Measurements from ENCODE around the gene TXNDC11. TPM values are rescaled to one million over a fixed set of nuclear protein-coding genes. Genes with fewer than 3 reads are reported as not detected.

The TXNDC11 gene
- polyA plus RNA-seq, 1 experiment, result 35.8 TPM

GRCh38 chr16:11660565-11660964 lies 82.1 kb downstream of the TXNDC11 start:
- no peak for TF ChIP-seq CTCF (IDR thresholded peaks at IDR 0.05; ENCODE audit: low read depth, low read length)
- Histone ChIP-seq H3K4me3 (ENCODE audit: low read depth, low read length) (no peak overlapping the region), H3K27ac (ENCODE audit: low read depth, low read length) (no peak overlapping the region), H3K9me3 (ENCODE audit: control insufficient read depth, insufficient read depth, low read length) (no peaks in the 10 kb centered on the region), H3K27me3 (ENCODE audit: control insufficient read depth, insufficient read depth, low read length) (no peaks in the 10 kb centered on the region)
- POLR2A ChIA-PET, result no interaction called here
- CTCF ChIA-PET, result interaction anchor here (0.6 to 1.2 kb wide), 3 partner anchors 54 to 253 kb away, joined by 3 to 6 read pairs (median 4); no protein-coding TSS in a partner anchor
- no peak for DNase-seq (ENCODE audit: low read depth, low spot score)

- ChIA-PET POLR2A (interaction anchor here (0.6 kb wide), 1 partner anchor 15 kb away, joined by 5 read pairs; no protein-coding TSS in a partner anchor), CTCF (interaction anchor here (1.2 to 2.0 kb wide), 2 partner anchors 127 to 263 kb away, joined by 3 to 5 read pairs; no protein-coding TSS in a partner anchor)
- DNase-seq (ENCODE audit: low read depth, low spot score), result no peak
Measured at GRCh38 chr16:11658896-11659708, 83.6 kb downstream of the TXNDC11 start.

GRCh38 chr16:11657556-11657955 lies 85.1 kb downstream of the TXNDC11 start:
- H3K4me3 ChIP-seq (ENCODE audit: low read depth, low read length), result no peak overlapping the region
- H3K27me3 ChIP-seq (ENCODE audit: control insufficient read depth, insufficient read depth, low read length), result no peaks in the 10 kb centered on the region
- no peak for DNase-seq (ENCODE audit: low read depth, low spot score)
- POLR2A ChIA-PET, result no interaction called here
- TF ChIP-seq CTCF (IDR thresholded peaks at IDR 0.05; ENCODE audit: low read depth, low read length), result no peak
- H3K9me3 ChIP-seq (ENCODE audit: control insufficient read depth, insufficient read depth, low read length), result no peaks in the 10 kb centered on the region
- CTCF ChIA-PET, result no interaction called here
- no peak overlapping the region for H3K27ac ChIP-seq (ENCODE audit: low read depth, low read length)

More at GRCh38 chr16:11658896-11659708, 83.6 kb downstream of the TXNDC11 start:
- Histone ChIP-seq H3K4me3 (ENCODE audit: low read depth, low read length) (no peak overlapping the region), H3K27me3 (ENCODE audit: control insufficient read depth, insufficient read depth, low read length) (no peaks in the 10 kb centered on the region), H3K27ac (ENCODE audit: low read depth, low read length) (no peak overlapping the region), H3K9me3 (ENCODE audit: control insufficient read depth, insufficient read depth, low read length) (no peaks in the 10 kb centered on the region)
- no peak for TF ChIP-seq CTCF (IDR thresholded peaks at IDR 0.05; ENCODE audit: low read depth, low read length)

GRCh38 chr16:11655655-11656054 lies 87.0 kb downstream of the TXNDC11 start:
- no peaks in the 10 kb centered on the region for H3K27me3 ChIP-seq (ENCODE audit: control insufficient read depth, insufficient read depth, low read length)
- no peak overlapping the region for H3K4me3 ChIP-seq (ENCODE audit: low read depth, low read length)
- CTCF ChIA-PET, result interaction anchor here (1.1 kb wide), 1 partner anchor 13 kb away, joined by 3 read pairs; no protein-coding TSS in a partner anchor
- no peak for TF ChIP-seq CTCF (IDR thresholded peaks at IDR 0.05; ENCODE audit: low read depth, low read length)
- H3K27ac ChIP-seq (ENCODE audit: low read depth, low read length), result no peak overlapping the region
- no peaks in the 10 kb centered on the region for H3K9me3 ChIP-seq (ENCODE audit: control insufficient read depth, insufficient read depth, low read length)
- no peak for DNase-seq (ENCODE audit: low read depth, low spot score)
- POLR2A ChIA-PET, result no interaction called here

GRCh38 chr16:11651796-11652195 lies 90.9 kb downstream of the TXNDC11 start:
- H3K27me3 ChIP-seq (ENCODE audit: control insufficient read depth, insufficient read depth, low read length), result no peaks in the 10 kb centered on the region
- H3K9me3 ChIP-seq (ENCODE audit: control insufficient read depth, insufficient read depth, low read length), result no peaks in the 10 kb centered on the region
- TF ChIP-seq CTCF (IDR thresholded peaks at IDR 0.05; ENCODE audit: low read depth, low read length), result no peak
- ChIA-PET CTCF (interaction anchor here (0.7 kb wide), 1 partner anchor 62 kb away, joined by 8 read pairs; no protein-coding TSS in a partner anchor), POLR2A (no interaction called here)
- no peak overlapping the region for H3K27ac ChIP-seq (ENCODE audit: low read depth, low read length)
- no peak overlapping the region for H3K4me3 ChIP-seq (ENCODE audit: low read depth, low read length)
- no peak for DNase-seq (ENCODE audit: low read depth, low spot score)
